ENCODE results near the gene SH2D3C. TPM values are rescaled to one million over a fixed set of nuclear protein-coding genes. Genes with fewer than 3 reads are reported as not detected.

SH2D3C gene
- total and polyA plus RNA-seq, 9 donors = 1.9 to 17.0 (median 4.6) TPM

DNA sequence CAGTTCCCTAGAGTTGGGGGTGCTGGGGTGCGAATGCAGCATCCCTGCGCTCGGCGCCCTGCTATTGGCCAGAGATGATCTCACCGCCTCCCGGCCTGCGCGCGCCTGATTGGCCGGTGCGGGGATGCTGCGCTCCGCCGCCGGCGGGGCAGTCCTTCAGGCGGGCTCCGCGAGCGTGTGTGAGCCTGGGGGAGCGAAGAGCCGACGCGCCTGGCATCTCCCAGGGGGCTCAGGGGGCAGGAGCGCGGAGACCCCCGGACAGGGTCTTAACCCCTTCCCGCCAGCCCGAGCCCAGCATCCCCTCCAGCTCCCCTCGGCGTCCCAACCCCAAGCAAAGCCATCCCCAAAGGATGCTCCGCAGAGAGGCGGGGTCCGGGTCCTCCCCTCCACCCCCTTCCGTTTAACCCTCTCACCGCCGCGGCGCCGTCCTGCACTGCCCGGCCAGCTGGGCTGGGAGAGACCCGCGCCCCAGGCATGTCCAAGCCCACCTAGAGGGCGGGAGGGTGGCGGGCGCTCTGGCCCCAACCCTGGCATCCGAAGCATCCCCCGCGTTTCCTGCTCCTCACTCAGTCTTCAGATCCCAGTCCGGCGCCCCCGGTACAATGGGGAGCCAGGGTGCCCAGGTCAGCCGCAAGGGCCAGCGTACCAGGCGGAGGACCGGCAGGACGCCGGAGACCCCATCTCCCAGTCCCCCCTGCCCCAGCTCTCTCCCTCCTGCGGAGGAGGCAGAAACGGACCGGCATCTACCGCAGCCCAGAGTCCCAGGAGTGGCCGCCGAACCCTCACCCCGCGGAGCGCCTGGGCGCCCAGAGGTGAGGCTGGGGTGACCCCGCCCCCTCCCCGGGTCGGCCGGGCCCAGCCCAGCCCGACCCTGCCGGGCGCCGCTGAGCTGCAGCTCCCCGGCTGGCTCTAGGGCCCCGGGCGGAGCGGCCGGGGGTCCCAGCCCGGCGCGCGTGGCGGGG, 24.1 kb downstream of the SH2D3C start:
- Histone ChIP-seq H3K4me1 (ENCODE audit: insufficient read depth) (no peaks in the 10 kb centered on the region), H3K4me3 (no peak overlapping the region), H3K36me3 (no peaks in the 10 kb centered on the region), H3K27ac (no peak overlapping the region), H3K9me3 (no peaks in the 10 kb centered on the region), H3K27me3 (no peaks in the 10 kb centered on the region)
- TF ChIP-seq EP300 (IDR thresholded peaks at IDR 0.05) (no peak), POLR2A (IDR thresholded peaks at IDR 0.05) (no peak)
- TF ChIP-seq, protein P1, sequence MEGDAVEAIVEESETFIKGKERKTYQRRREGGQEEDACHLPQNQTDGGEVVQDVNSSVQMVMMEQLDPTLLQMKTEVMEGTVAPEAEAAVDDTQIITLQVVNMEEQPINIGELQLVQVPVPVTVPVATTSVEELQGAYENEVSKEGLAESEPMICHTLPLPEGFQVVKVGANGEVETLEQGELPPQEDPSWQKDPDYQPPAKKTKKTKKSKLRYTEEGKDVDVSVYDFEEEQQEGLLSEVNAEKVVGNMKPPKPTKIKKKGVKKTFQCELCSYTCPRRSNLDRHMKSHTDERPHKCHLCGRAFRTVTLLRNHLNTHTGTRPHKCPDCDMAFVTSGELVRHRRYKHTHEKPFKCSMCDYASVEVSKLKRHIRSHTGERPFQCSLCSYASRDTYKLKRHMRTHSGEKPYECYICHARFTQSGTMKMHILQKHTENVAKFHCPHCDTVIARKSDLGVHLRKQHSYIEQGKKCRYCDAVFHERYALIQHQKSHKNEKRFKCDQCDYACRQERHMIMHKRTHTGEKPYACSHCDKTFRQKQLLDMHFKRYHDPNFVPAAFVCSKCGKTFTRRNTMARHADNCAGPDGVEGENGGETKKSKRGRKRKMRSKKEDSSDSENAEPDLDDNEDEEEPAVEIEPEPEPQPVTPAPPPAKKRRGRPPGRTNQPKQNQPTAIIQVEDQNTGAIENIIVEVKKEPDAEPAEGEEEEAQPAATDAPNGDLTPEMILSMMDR (IDR thresholded peaks at IDR 0.05) = no peak
- WGBS, 3 donors = 6 to 19% (median 16%) methylated on average over 69 to 86 of the region's 86 CpGs
- no peak for DNase-seq
- intact Hi-C loops (cut with DNase I) = no loop called here

DNA sequence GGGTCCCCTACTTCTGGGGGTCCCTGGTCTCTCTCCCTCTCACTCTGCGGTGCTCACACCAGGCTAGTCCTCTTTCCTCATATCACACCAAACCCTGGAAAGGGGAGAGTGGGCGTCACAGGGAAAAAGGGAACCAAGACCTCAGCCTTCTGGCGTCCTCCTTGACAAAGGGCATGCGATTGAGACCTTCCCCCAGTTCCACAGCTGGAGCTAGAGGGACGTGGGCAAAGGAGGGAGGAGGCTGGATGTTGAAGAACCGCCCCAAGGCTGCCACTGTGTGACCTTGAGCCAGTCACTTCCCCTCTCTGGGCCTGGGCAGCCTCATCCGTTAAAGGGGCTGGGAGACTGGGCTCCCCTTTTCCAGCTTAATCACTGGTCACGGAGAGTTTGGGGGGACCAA, 24.8 kb downstream of the SH2D3C start:
- TF ChIP-seq, protein P1 (IDR thresholded peaks at IDR 0.05) = no peak
- TF ChIP-seq POLR2A (IDR thresholded peaks at IDR 0.05) (no peak), EP300 (IDR thresholded peaks at IDR 0.05) (no peak)
- intact Hi-C loops (cut with DNase I) = no loop called here
- no peaks in the 10 kb centered on the region for H3K9me3 ChIP-seq
- whole genome bisulfite sequencing, 3 donors = 51 to 78% (median 67%) methylated on average over 8 of the region's 8 CpGs
- H3K4me1 ChIP-seq (ENCODE audit: insufficient read depth) = no peaks in the 10 kb centered on the region
- no peaks in the 10 kb centered on the region for H3K27me3 ChIP-seq
- H3K36me3 ChIP-seq = no peaks in the 10 kb centered on the region
- H3K27ac ChIP-seq = no peak overlapping the region
- H3K4me3 ChIP-seq = no peak overlapping the region
- no peak for DNase-seq

DNA sequence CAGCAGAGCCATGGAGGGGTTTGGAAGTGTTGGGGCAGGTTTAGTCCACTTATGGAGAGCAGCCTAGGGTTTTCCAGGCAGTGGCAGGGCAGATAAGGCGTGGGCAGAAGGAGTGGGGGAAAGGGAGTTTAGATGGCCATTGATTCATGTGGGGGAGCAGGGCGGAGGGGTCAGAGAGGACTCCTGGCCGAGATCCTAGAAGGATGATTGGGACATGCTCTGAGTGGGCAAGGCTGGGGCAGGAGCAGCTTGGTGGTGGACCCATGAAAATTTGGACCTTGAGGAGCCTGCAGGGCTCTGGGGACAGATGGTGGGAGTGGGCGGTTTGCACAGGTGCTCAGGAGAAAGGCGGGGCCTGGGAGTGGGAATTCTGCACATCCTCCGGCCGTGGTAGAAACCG, 25.3 kb downstream of the SH2D3C start:
- Histone ChIP-seq H3K4me1 (ENCODE audit: insufficient read depth) (no peaks in the 10 kb centered on the region), H3K36me3 (no peaks in the 10 kb centered on the region), H3K27me3 (no peaks in the 10 kb centered on the region), H3K9me3 (no peaks in the 10 kb centered on the region), H3K4me3 (no peak overlapping the region), H3K27ac (no peak overlapping the region)
- intact Hi-C loops (cut with DNase I) = no loop called here
- WGBS, 3 donors = 73 to 81% (median 81%) methylated on average over 8 of the region's 8 CpGs
- TF ChIP-seq, protein P1 (IDR thresholded peaks at IDR 0.05) = no peak
- no peak for TF ChIP-seq EP300 (IDR thresholded peaks at IDR 0.05)
- no peak for TF ChIP-seq POLR2A (IDR thresholded peaks at IDR 0.05)
- no peak for DNase-seq

DNA sequence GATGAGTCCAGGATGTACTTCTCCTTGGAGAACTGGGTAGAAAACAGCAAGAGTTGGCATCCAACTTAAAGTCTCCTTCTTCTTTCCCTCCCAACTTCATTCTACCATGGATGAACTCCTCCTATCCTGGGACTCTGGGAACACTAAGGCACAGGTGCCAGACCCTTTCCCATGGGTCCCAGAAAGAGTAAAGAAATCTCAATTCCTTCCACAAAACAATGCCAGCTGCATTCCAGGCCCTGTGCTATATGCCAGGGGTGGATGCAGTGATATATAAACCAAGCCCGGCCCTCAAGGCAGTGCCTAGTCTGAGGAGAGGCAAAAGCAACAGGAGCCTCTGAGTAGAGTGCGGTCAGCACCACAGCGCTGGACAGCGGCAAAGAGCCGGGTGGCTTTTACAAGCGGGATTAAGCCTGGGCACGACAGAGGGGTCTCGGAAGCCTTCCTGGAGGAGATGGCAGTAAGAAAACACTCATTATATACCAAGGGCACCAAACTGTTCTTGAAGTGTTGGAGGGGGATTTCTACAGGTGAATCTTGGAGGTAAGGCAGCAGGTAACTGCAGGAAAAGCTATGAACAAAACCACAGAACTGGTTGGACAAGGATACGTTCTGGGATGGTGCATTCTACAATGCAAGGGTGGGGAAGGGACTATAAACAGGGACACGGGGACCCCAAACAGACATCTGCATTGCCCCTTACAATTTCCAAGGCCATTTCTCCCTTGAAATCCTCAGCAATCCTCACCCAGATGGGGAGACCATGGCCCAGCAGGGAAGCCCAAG, 27.0 kb downstream of the SH2D3C start:
- intact Hi-C loops (cut with DNase I) = no loop called here
- no peak for TF ChIP-seq EP300 (IDR thresholded peaks at IDR 0.05)
- Histone ChIP-seq H3K27me3 (no peaks in the 10 kb centered on the region), H3K4me3 (no peak overlapping the region), H3K4me1 (ENCODE audit: insufficient read depth) (no peaks in the 10 kb centered on the region), H3K9me3 (no peaks in the 10 kb centered on the region), H3K27ac (no peak overlapping the region), H3K36me3 (no peaks in the 10 kb centered on the region)
- WGBS, 3 donors = 16 to 21% (median 19%) methylated on average over 10 of the region's 10 CpGs
- DNase-seq = peak in 1 of 5 donors; percentile 61
